Measurements from ENCODE around the gene LRRC46.

The LRRC46 gene

GRCh38 chr17:47834756-47835155 lies 3.3 kb downstream of the LRRC46 start:
- DNase-seq = no peak

GRCh38 chr17:47836601-47837000 lies 5.1 kb downstream of the LRRC46 start:
- no peak for DNase-seq

GRCh38 chr17:47837401-47838039 lies 6.0 kb downstream of the LRRC46 start:
- no peak for DNase-seq

GRCh38 chr17:47838636-47839035 lies 7.2 kb downstream of the LRRC46 start:
- DNase-seq = no peak

- DNase-seq = no peak
Measured at GRCh38 chr17:47839071-47839470, 7.6 kb downstream of the LRRC46 start.

GRCh38 chr17:47840001-47840741 lies 8.7 kb downstream of the LRRC46 start:
- peak; percentile 34 for DNase-seq

- DNase-seq = peak; percentile 91
Measured at GRCh38 chr17:47840742-47841487, 9.4 kb downstream of the LRRC46 start, which contains the start of gene SCRN2. SCRN2 (minus strand) TSS chr17:47841273; CDS start chr17:47840843, 430 bp downstream.

GRCh38 chr17:47841488-47842291 lies 10.2 kb downstream of the LRRC46 start:
- no peak for DNase-seq

GRCh38 chr17:47843391-47843730 lies 11.9 kb downstream of the LRRC46 start:
- DNase-seq = no peak

- no peak for DNase-seq
Measured at GRCh38 chr17:47844227-47844626, 12.8 kb downstream of the LRRC46 start.

- DNase-seq = no peak
Measured at GRCh38 chr17:47844814-47845715, 13.6 kb downstream of the LRRC46 start.

- DNase-seq = no peak
Measured at GRCh38 chr17:47845716-47846075, 14.2 kb downstream of the LRRC46 start.

GRCh38 chr17:47846716-47847340 lies 15.4 kb downstream of the LRRC46 start:
- DNase-seq = no peak

- no peak for DNase-seq
Measured at GRCh38 chr17:47847341-47848197, 16.1 kb downstream of the LRRC46 start.

- no peak for DNase-seq
Measured at GRCh38 chr17:47848198-47848513, 16.7 kb downstream of the LRRC46 start.

- no peak for DNase-seq
Measured at GRCh38 chr17:47850373-47850691, 18.9 kb downstream of the LRRC46 start.

- DNase-seq = peak; percentile 94
Measured at GRCh38 chr17:47850692-47851573, 19.5 kb downstream of the LRRC46 start, which contains the start of gene SP6. SP6 (minus strand) TSS chr17:47851163; CDS start chr17:47848429, 2,734 bp downstream.

GRCh38 chr17:47851764-47852112 lies 20.3 kb downstream of the LRRC46 start:
- no peak for DNase-seq

GRCh38 chr17:47852113-47852949 lies 20.9 kb downstream of the LRRC46 start:
- DNase-seq = no peak

All from NCI-H510A (cell line).